SK-N-MC (cell line): ENCODE measurements around the gene SLAIN2.

Source experiments
- DNase-seq: peaks from one replicate; pipeline ENCODE4 v3.0.0-alpha.2; 2011; ENCODE audit warnings: low read depth, low spot score
- H3K27ac ChIP-seq: fragments of 200-600 bp; sonication (generic); 2 replicates; pipeline ENCODE4 v1.5.1; 2016; ENCODE audit warnings: mixed run types
- H3K36me3 ChIP-seq: fragments of 200-600 bp; sonication (generic); 2 replicates; pipeline ENCODE4 v1.6.1; 2017; ENCODE audit warnings: antibody characterized with exemption, low read length, mixed read lengths; ENCODE audit not compliant: insufficient read depth
- H3K4me3 ChIP-seq: fragments of 200-600 bp; sonication (generic); 2 replicates; pipeline ENCODE4 v1.5.1; 2016
- H3K9ac ChIP-seq: fragments of 200-600 bp; sonication (generic); 2 replicates; pipeline ENCODE4 v1.8.0; 2017; ENCODE audit warnings: mixed run types, mixed read lengths; ENCODE audit not compliant: insufficient read length
- H3K9me3 ChIP-seq: fragments of 200-600 bp; sonication (generic); 2 replicates; pipeline ENCODE4 v1.6.1; 2017; ENCODE audit warnings: low read depth, mild to moderate bottlenecking, antibody characterized with exemption, low read length, moderate library complexity, mixed read lengths
- EZH2 ChIP-seq: fragments of 200-600 bp; sonication (generic); IDR thresholded peaks from one replicate; pipeline ENCODE4 v1.6.1; 2017; ENCODE audit warnings: antibody characterized with exemption
- FOXP2 ChIP-seq: optimal IDR thresholded peaks from 2 replicates; pipeline ENCODE3; 2011; ENCODE audit warnings: mild to moderate bottlenecking, moderate library complexity; ENCODE audit not compliant: insufficient read depth; ENCODE audit errors: extremely low read length, control extremely low read depth
- POLR2AphosphoS5 ChIP-seq: IDR thresholded peaks from 2 replicates; pipeline ENCODE4 v1.6.1; 2012; ENCODE audit warnings: mild to moderate bottlenecking, low read depth, low read length, borderline replicate concordance

Gene SLAIN2

GRCh38 chr4:48396043-48396442 is 54.7 kb downstream of the SLAIN2 start:
- H3K36me3 ChIP-seq: peaks cover 30% of the 10 kb centered on the region
- no peak for DNase-seq

DNA sequence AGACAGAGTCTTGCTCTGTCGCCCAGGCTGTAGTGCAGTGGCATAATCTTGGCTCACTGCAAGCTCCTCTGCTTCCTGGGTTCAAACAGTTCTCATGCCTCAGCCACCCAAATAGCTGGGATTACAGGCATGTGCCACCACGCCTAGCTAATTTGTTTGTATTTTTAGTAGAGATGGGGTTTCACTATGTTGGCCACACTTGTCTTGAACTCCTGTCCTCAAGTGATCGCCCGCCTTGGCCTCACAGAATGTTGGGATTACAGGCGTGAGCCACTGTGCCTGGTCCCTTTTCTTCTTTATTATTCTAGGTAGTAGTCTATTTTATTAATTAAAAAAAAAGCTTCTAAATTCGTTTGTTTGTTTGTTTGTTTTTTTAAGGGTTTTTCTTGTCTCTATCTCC is 59.1 kb downstream of the SLAIN2 start:
- no peak overlapping the region for H3K27ac ChIP-seq
- H3K9me3 ChIP-seq: no peaks in the 10 kb centered on the region
- no peak for DNase-seq
- no peak overlapping the region for H3K4me3 ChIP-seq
- H3K9ac ChIP-seq: no peak overlapping the region
- H3K36me3 ChIP-seq: peaks cover 16% of the 10 kb centered on the region
- TF ChIP-seq POLR2AphosphoS5: no peak
- no peak for TF ChIP-seq FOXP2
- no peak for TF ChIP-seq EZH2

More at GRCh38 chr4:48396043-48396442, 54.7 kb downstream of the SLAIN2 start:
- TF ChIP-seq FOXP2 (no peak), EZH2 (no peak), POLR2AphosphoS5 (no peak)
- Histone ChIP-seq H3K27ac (no peak overlapping the region), H3K9ac (no peak overlapping the region), H3K9me3 (no peaks in the 10 kb centered on the region), H3K4me3 (no peak overlapping the region)

GRCh38 chr4:48403358-48403757 is 62.0 kb downstream of the SLAIN2 start:
- no peak for DNase-seq
- H3K4me3 ChIP-seq: no peak overlapping the region
- no peak overlapping the region for H3K9ac ChIP-seq
- no peak overlapping the region for H3K27ac ChIP-seq
- no peak for TF ChIP-seq EZH2
- no peak for TF ChIP-seq FOXP2
- no peak for TF ChIP-seq POLR2AphosphoS5
- H3K9me3 ChIP-seq: no peaks in the 10 kb centered on the region
- H3K36me3 ChIP-seq: no peaks in the 10 kb centered on the region

DNA sequence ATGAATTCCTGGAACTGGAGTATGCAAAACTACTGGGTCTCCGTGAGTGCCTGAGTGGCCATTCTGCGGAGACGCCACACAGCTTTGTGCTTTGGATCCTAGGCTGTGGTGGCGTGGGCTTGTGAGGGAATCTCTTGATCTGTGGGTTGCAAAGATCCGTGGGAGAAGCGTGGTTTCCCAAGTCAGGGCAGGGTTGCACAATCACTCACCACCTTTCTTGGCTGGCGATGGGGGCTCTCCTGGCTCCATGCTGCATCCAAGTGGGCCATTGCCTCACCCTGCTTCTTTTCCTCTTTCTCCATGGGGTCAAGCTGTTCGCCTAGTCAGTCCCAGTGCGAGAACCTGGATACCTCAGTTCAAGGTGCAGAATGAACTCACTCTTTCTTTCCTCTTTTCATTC is 62.5 kb downstream of the SLAIN2 start:
- DNase-seq: no peak
- Histone ChIP-seq H3K36me3 (no peaks in the 10 kb centered on the region), H3K4me3 (no peak overlapping the region), H3K9ac (no peak overlapping the region), H3K9me3 (no peaks in the 10 kb centered on the region), H3K27ac (no peak overlapping the region)
- TF ChIP-seq EZH2: no peak
- TF ChIP-seq FOXP2: no peak
- TF ChIP-seq POLR2AphosphoS5: no peak

- H3K9me3 ChIP-seq: no peaks in the 10 kb centered on the region
- no peak overlapping the region for H3K4me3 ChIP-seq
- TF ChIP-seq EZH2 (no peak), FOXP2 (no peak), POLR2AphosphoS5 (no peak)
- H3K9ac ChIP-seq: no peak overlapping the region
- no peak for DNase-seq
- peaks cover 3% of the 10 kb centered on the region; the same call in 1 of the 2 replicates for H3K36me3 ChIP-seq
- no peak overlapping the region for H3K27ac ChIP-seq
Measured at GRCh38 chr4:48405924-48406323, 64.6 kb downstream of the SLAIN2 start.

DNA sequence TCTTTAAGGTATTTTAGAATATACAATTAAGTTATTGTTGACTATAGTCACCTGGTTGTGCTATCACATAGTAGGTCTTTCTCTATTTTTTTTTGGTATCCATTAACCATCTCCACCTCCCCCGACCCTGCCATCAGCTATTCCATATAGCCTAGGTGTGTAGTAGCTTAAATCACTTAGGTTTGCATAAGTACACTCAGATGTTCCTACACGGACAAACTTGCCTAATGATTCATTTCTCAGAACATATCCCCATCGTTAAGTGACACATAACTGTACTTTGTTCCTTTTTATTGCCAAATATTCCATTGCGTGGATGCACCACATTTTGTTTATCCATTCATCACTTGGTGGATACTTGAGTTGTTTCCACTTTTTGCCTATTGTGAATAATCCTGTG is 67.9 kb downstream of the SLAIN2 start:
- no peaks in the 10 kb centered on the region for H3K9me3 ChIP-seq
- peaks cover 3% of the 10 kb centered on the region; the same call in 1 of the 2 replicates for H3K36me3 ChIP-seq
- TF ChIP-seq POLR2AphosphoS5: no peak
- no peak for TF ChIP-seq FOXP2
- no peak overlapping the region for H3K27ac ChIP-seq
- H3K9ac ChIP-seq: no peak overlapping the region
- no peak overlapping the region for H3K4me3 ChIP-seq
- DNase-seq: no peak

DNA sequence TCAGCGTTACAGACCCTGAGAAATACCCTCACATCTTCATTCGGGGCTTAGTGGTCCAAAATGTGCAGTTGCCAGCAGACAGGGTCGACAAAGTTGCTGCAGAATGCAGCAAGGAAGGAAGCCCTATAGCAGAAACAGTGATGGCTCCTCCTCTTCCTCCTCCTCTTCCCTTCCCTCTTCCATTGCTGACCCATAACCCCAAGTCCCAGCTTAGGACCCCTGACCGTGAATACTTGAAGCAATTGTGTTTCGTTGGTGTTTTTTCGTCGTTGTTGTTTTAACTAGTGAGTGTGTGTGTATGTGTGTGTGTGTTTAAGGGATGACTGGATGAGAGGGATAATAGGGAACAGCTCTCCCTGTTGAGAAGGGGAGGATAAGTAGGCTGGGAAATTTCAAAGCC is 69.5 kb downstream of the SLAIN2 start:
- no peaks in the 10 kb centered on the region for H3K9me3 ChIP-seq
- no peak overlapping the region for H3K9ac ChIP-seq
- peaks cover 3% of the 10 kb centered on the region; the same call in 1 of the 2 replicates for H3K36me3 ChIP-seq
- DNase-seq: no peak
- no peak overlapping the region for H3K4me3 ChIP-seq
- TF ChIP-seq FOXP2 (no peak), POLR2AphosphoS5 (no peak), EZH2 (no peak)
- H3K27ac ChIP-seq: no peak overlapping the region

DNA sequence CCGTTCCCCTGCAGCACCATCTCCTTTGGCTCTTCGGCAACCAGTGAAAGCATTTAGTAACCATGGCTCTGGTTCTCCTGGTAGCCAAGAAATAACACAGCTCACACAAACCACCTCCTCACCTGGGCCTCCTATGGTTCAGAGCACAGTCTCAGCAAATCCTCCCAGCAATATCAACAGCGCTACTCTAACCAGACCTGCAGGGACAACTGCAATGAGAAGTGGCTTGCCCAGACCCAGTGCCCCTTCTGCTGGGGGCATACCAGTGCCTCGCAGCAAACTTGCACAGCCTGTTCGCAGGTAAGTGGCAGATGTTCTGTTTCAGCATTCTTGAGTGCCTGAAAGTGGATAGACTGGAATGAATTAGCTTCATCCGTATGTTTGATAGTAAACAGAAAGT is 78.8 kb downstream of the SLAIN2 start:
- Histone ChIP-seq H3K27ac (no peak overlapping the region), H3K9me3 (no peaks in the 10 kb centered on the region), H3K9ac (no peak overlapping the region), H3K36me3 (peaks cover 27% of the 10 kb centered on the region), H3K4me3 (no peak overlapping the region)
- TF ChIP-seq EZH2 (no peak), POLR2AphosphoS5 (no peak)
- DNase-seq: no peak

- Histone ChIP-seq H3K36me3 (peaks cover 27% of the 10 kb centered on the region), H3K9me3 (no peaks in the 10 kb centered on the region), H3K27ac (no peak overlapping the region), H3K9ac (no peak overlapping the region), H3K4me3 (no peak overlapping the region)
- no peak for DNase-seq
- no peak for TF ChIP-seq POLR2AphosphoS5
- TF ChIP-seq FOXP2: no peak
- TF ChIP-seq EZH2: no peak
Measured at GRCh38 chr4:48421101-48421500, 79.8 kb downstream of the SLAIN2 start.

GRCh38 chr4:48428926-48429325 is 87.6 kb downstream of the SLAIN2 start:
- DNase-seq: no peak
- no peak overlapping the region for H3K9ac ChIP-seq
- H3K36me3 ChIP-seq: no peaks in the 10 kb centered on the region
- H3K4me3 ChIP-seq: no peak overlapping the region
- no peak for TF ChIP-seq FOXP2
- TF ChIP-seq POLR2AphosphoS5: no peak
- no peak for TF ChIP-seq EZH2
- no peak overlapping the region for H3K27ac ChIP-seq
- H3K9me3 ChIP-seq: no peaks in the 10 kb centered on the region
